ENCODE measurements around the gene ZCWPW1.

DNA sequence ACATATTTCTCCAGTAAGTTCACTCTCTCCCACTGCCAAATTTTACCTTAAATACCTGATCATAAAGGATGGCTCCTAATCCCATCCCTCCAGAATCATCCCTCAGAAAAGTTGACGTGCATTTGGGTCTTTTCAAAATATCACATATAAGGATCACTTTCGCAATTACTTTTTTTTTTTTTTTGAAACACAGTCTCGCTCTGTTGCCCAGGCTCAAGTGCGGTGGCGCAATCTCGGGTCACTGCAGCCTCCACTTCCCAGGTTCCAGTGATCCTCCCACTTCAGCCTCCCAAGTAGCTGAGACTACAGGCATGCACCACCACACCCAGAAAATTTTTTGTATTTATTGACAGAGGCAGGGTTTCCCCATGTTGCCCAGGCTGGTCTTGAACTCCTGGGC is 17.4 kb downstream of the ZCWPW1 start:
- TF ChIP-seq CTCF (IDR thresholded peaks at IDR 0.05) = no peak
- TF ChIP-seq, protein P1, sequence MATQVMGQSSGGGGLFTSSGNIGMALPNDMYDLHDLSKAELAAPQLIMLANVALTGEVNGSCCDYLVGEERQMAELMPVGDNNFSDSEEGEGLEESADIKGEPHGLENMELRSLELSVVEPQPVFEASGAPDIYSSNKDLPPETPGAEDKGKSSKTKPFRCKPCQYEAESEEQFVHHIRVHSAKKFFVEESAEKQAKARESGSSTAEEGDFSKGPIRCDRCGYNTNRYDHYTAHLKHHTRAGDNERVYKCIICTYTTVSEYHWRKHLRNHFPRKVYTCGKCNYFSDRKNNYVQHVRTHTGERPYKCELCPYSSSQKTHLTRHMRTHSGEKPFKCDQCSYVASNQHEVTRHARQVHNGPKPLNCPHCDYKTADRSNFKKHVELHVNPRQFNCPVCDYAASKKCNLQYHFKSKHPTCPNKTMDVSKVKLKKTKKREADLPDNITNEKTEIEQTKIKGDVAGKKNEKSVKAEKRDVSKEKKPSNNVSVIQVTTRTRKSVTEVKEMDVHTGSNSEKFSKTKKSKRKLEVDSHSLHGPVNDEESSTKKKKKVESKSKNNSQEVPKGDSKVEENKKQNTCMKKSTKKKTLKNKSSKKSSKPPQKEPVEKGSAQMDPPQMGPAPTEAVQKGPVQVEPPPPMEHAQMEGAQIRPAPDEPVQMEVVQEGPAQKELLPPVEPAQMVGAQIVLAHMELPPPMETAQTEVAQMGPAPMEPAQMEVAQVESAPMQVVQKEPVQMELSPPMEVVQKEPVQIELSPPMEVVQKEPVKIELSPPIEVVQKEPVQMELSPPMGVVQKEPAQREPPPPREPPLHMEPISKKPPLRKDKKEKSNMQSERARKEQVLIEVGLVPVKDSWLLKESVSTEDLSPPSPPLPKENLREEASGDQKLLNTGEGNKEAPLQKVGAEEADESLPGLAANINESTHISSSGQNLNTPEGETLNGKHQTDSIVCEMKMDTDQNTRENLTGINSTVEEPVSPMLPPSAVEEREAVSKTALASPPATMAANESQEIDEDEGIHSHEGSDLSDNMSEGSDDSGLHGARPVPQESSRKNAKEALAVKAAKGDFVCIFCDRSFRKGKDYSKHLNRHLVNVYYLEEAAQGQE (IDR thresholded peaks at IDR 0.05; ENCODE audit: low read depth, low read length) = no peak
- no peak for TF ChIP-seq CHD2 (IDR thresholded peaks at IDR 0.05; ENCODE audit: low read length, partially characterized antibody)
- no peak for TF ChIP-seq POLR2AphosphoS5 (IDR thresholded peaks at IDR 0.05; ENCODE audit: low read depth, low read length)
- TF ChIP-seq RFX5 (IDR thresholded peaks at IDR 0.05; ENCODE audit: low read length) = no peak
- no peak for TF ChIP-seq MAX (IDR thresholded peaks at IDR 0.05; ENCODE audit: low read depth)
- no peak for TF ChIP-seq RCOR1 (IDR thresholded peaks at IDR 0.05; ENCODE audit: low read length)
- no peak for TF ChIP-seq ELF1 (IDR thresholded peaks at IDR 0.05)
- TF ChIP-seq NRF1 (IDR thresholded peaks at IDR 0.05; ENCODE audit: low read depth, low read length) = no peak

Data from SK-N-SH (cell line).